Astrocyte of the hippocampus (primary cell): Measurements from ENCODE around the gene ZSWIM4.
"Not testable (repeated sequence)": the region's sequence is repeated elsewhere in the genome, so short reads cannot be mapped to it uniquely, and the experiment has no call there.

Source experiments
- DNase-seq: peaks from one replicate; pipeline ENCODE4 v3.0.0; 2011; ENCODE audit warnings: low read depth, low spot score

The ZSWIM4 gene

DNA sequence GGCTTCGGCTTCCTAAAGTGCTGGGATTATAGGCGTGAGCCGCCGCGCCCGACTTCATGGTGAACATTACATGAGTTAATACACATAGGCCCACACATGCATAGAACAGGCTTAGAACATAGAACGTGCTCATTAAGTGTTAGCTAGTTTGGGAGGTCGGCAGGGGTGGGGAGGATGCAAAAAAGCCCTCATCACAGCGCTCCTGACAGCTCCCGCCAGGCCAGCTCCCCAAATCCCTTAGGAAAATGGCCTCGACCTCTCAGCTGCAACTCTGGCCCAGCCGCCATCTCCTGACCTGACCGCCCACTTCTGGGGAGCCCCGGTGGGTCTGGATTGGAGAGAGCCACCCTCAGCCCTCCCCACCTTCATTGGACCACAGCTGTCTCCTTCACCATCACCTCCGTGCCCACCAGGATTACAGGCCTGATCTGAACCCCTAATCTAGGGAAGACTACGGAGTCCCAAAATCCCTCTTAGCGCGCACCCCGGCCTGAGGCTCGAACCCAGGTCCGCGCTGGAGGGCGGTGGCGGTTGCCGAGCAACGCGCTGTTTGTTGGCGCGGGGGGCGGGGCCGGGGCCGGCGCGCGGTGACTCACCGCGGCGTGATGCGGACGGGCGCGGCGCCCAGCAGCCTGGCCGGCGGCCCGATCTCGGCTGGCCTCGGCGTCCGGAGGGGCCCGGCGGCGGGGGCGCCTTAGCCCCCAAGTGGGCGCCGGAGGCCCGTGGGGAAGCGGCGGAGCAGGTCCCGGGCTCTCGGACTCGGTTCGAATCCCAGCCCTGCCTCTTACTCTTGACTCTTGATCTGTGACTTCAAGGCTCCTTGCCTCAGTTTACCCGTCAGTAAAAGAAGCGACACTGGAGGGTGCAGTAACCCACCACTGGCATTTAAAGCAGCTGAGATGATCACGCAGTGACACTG, 55.0 kb downstream of the ZSWIM4 start:
- peak; percentile 97 for DNase-seq

DNA sequence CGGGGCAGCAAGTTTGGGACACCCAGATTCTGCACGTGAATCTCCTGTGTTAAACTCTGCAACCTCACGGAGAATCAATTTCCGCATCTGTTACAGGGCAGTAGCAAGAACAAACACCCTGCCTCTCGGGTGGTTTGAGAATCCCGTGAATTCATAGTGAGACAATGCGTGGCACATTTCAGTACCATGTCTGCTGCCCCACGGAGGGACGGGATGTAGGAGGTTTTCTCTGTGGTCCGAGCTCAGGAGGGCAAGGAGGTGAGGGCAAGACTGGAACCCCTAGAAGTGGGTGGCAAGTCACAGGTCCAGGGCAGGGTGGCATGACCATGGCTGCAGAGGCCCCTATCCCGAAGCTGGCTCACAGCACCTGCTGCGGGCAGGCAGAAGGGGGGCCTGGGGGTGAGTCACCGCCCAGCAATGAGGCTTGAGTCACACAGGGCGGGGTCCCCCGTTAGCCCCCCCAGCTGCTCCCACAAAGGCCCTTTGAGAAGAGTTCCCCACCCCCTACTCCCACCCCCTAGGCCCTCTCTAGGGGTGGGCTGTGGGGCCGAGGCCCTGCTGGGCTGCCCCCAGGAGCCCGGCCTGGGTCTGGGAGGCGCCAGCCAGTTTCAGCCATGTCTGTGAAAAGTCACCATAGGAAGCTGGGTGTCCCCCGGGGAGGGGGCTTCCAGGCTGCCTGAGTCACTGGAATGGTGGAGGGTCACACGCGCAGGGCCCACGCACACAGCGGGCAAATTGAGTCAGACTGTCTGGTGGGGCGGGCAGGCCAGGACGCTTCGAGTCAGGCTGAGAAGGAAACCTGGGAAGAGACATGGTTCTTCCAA, 55.9 kb downstream of the ZSWIM4 start:
- peak; percentile 98 for DNase-seq

DNA sequence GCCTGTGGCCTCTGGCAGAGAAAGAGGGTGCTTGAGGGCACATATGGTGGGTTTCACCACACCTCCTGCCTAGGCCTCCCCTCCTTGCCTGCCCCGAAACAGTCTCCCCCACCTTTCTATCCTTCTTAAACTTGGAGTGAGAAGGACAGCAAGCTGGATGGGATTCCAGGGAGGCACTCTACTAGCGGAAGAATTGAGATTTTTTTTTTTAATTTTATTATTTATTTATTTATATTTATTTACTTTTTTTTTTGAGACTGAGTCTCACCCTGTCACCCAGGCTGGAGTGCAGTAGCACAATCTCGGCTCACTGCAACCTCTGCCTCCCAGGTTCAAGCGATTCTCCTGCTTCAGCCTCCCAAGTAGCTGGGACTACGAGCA, 56.5 kb downstream of the ZSWIM4 start:
- DNase-seq: not testable (repeated sequence)

DNA sequence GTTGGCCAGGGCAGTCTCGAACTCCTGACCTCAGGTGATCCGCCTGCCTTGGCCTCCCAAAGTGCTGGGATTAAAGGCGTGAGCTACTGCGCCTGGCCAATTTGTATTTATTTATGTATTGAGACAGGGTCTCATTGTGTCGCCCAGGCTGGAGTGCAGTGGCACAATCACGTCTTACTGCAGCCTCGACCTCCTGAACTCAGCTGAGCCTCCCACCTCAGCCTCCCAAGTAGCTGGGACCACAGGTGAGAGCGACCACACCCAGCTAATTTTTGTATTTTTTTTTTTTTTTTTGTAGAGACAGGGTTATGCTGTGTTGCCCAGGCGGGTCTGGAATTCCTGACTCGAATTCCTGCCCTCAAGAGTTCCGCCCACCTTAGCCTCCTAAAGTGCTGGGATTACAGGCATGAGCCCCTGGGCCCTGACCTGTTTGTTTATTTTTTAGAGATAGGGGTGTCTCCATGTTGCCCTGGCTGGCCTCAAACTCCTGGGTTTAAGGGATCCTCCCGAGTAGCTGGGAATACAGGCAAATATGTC, 57.0 kb downstream of the ZSWIM4 start:
- not testable (repeated sequence) for DNase-seq

DNA sequence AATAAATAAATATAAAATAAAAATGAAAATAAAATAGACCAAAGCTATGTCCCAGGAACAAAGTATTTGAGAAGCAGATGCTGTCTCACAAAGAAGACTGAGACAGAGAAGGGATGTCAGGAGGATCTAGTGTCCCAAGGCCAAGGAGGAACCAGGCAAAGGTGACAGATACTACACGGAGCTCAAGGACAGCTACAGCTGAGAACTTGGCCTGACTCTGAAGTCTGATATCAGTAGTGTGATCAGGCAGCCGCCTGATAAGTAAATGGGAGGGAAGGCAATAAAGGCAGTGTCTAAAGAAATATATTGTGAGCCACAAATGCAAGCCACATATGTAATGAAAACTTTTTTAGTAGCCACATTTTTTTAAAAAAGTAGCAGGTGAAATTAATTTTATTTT, 61.3 kb downstream of the ZSWIM4 start:
- no peak for DNase-seq

DNA sequence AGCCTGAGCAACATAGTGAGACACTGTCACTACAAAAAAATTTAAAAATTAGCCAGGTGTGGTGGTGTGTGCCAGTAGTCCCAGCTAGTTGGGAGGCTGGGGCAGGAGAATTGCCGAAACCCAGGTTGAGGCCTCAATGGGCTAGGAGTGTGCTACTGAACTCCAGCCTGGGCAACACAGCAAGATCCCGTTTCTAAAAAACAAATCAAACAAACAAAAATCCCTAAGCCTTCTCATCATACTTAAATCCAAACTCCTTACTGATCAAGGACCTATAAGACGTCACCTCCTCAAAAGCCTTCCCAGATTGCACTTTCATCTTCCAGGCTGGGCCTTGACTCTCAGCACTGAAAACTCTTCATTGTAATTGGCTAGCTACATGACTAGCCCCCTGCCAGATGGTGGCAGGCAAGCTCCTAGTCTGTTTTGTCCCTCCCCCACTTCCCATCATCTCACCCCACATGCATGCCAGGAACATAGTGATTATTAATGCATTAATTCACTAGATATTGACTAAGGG, 64.2 kb downstream of the ZSWIM4 start:
- DNase-seq: no peak

DNA sequence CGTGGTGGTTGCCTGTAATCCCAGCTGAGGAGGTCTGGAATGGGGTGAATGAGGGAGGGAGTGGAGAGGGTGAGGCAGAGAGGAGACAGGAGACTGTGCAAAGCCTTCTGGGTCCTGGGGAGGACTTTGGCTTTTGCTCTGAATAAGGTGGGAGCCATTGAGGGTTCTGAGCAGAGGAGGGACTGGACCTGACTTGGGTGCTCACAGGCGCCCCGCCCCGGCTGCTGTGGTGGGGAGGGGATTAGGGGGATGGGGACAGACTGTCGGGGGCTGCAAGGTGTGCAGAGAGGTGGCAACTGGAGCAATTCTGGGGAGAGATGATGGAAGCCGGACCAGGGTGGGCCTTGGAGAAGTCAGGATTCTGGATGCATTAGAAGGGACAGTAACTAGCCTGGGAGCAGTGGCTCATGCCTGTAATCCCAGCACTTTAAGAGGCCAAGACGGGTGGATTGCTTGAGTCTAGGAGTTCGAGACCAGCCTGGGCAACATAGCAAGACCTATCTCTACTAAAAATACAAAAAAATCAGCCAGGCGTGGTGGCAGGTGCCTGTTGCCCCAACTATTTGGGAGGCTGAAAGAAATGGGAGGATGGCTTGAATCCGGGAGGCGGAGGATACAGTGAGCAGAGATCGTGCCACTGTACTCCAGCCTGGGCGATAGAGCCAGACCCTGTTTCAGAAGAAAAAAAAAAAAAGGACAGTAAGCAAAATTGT, 65.6 kb downstream of the ZSWIM4 start:
- no peak for DNase-seq

DNA sequence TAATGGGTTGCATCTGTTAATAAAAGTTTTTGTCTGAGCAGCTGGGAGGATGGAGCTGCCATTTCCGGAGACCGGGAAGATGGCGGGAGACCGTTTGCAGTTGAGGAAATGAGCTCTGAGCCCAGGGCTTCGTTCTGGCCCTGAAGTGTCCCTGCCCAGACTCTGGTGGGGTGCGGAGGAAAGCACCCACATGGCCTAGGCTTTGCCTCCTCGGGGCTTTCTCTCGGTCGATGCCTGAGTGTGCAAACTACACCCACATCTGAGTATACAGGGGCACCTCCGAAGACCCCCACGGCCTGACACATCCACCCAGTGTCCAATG, 66.1 kb downstream of the ZSWIM4 start:
- DNase-seq: no peak

DNA sequence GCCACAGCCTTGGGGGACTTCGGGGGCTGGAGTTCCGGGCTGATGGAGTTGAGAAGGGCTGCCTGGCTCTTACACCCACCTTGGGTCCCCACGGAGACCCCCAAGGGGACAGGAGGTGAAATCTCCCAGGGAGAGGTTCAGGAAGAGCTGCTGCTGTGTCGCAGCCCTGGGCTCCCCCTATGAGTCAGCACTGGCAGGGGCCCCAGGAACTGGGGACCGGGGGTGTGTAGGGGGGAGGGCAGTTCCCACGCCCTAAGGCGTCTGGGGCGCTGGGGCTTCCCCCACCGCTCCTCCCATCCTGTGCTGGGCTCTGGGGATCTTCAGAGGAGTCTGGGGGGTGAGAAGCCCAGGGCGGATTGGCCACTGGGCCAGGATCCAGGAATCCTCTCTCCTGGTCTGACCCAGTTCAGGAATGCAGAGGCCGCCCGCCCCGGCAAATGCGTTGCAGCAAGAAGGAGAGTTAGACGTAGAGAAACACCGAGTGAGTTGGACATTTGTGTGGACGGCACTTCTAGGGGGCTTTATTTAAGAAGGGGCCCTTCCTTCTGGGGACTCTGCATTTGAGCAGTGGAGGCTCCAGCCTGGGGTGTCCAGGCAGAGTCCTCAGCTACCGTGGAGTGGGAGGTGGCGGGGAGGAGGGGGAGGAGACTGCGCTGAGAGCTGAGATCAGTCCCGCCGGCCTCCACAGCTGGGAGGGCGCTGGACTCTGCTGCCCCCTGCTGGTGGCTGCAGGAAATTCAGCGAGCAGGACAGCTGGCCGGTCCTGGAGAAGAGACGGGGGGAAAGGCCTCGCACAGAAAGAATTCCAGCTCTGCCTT, 66.7 kb downstream of the ZSWIM4 start:
- DNase-seq: peak; percentile 98

DNA sequence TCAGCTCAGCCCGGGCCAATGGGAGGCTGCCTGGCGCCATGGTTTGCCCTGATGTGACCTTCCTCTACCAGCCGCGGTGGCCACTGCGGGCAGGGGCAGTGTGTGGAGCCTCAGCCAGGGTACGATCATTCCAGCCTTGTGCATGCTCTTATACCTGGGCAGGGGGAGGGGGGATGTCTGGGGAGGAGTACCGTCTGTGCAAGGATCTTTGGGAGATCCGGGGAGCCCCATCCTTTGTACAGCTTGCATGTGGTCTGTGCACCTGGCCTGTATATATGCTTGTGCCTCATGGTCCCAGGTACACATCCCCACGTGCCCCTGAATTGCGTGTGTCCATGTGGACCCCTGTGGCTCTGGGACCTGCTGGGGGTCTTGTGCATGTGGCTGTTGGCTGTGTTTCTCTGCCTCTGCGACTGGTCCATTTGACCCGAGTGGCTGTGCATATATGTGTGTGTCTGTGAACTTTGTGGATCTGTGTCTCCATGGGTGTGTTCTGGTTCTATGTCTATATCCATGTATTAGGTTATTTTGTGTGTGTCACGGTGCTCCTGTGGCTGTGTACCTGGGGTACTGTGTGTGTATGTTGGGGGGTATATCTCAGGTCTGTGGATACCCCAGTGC, 68.9 kb downstream of the ZSWIM4 start:
- DNase-seq: no peak

DNA sequence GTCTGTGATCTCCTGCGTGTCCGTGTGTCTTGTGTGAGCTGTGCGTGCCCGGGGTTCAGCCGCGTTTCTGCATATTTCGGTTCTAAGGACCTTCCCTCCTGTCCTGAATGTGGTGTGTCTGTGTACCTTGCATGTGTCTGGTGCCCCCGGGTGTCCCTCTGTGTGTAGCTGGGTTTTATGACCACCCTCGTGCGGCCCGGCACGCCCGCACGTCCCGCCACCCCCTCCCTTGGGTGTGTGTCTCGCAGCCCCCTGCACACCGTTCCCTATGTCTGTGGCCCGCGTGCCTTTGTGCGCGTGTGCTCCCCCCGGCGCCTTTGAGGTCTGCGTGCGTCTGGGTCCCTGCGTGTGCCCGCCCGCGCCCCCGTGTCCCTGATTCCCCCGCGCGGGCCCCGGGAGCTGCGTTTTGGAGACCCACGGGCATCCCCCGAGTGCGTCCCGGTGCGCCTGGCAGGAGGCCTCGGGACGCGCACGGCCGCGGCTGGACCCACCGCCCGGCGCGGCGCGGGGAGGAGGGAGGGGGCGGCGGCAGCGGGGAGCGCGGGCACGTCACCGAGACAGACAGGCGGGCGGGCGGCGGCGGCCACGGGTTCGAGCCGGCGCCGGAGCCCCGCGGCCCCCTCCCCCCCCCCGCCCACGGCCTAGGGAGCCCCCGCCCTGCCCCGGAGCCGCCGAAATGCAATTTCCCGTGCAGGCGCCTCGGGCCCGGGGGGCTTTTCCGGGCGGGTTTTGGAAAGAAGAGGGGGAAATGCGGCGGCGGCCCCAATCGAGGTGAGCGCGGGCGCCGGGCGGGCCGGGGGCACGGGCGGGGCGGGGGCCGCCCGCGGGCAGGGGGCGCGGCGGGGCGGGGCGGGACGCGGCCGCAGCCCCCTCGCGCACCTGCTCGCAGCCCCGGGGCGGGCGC, 69.7 kb downstream of the ZSWIM4 start:
- DNase-seq: no peak

DNA sequence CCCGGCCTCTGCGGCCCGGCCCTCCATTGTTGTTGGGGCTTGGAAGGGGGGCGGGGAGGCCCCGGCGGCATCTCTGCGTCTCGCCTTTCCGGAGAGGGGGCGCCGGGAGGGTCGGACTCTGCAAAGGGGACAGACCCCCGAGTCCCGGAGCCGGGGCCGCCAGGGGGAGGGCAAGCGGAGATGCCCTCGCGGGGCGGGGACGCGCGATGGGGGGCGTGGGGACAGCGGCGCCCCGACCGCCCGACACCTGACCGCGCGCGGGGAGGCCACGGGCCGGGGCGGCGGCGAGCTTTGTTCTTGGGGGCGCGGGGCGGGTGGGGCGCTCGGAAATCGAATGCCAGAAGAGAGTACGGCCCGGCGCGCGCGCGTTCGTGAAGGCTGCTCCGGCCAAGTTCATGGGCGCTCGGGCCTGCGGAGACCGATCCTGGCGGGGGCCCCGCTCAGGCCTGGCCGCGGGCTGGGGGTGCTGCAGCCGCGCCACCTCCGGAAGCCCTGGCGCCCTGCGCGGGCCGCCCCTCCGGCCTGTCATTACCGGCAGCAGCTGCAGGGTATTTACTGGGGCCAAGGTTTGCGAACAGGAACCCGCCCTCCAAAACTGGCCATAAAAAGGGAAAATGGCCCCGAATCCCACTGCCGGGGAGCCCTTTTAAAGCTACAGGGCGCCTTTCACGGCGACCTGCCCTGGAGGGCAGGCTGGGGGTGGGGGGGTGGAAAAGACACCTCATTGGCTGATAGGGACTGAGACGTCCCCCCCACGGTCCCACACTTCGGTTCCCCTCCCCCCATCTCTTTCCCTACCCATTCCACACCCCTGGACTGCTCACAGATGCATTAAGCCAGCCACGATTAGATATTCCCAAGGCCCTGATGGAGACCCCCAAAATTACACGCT, 70.6 kb downstream of the ZSWIM4 start:
- DNase-seq: no peak

DNA sequence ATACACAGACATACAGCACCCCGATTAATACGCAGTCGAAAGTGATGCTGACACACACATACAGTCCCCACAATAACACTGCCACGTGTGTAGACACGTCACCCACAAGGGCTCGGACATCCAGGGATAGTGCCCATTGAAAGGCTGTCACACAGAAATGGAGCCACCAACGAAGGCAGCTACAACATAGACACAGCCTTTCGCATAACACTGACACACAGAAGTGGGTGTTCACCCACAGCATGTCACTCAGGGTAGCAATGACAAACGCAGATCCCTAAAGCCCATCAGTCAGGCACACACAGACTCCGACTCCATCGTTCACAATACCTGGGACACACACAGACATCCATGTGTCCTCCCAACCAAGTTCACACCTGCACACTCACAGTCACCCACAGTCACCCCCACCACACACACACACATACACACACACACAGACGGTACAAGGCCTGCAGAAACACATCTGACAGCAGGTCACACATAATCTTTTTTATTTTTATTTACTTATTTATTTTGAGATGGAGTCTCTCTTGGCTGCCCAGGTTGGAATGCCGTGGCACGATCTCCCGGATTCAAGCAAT, 71.3 kb downstream of the ZSWIM4 start:
- no peak for DNase-seq

DNA sequence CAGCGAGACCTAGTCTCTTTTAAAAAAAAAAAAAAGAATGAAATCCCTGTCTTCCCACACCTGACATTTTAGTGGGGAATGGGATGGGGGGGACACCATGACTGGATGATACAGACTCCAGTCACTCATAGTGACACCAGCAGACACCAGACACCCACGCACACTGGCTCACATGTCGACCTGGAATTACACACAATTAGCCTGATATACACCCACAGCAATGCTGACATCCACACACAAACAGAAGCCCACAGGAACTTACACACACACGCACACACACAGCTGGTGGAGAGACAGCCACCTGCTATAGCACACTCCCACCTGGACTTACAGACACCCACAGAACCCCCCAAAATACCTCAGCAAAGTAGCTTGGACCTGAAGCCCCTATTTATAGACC, 73.4 kb downstream of the ZSWIM4 start:
- DNase-seq: no peak

DNA sequence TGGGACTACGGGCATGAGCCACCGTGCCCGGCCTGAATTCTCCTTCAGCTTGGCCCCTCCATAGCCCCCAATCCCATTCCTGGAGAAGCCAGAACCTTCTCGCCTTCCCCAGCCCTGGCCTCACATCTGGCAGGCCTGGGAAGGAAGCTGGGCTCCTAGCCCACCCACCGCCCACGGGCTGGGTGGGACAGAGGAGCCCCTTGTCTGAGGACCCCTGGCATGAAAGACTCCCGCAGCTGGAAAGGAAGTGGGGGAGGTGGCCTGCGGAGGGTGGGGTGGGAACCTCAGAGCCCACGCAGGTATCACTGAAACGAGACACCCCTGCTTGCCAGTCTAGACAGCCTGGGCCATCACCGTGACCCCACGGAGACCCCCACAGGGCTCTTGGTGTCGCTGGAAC, 74.0 kb downstream of the ZSWIM4 start:
- no peak for DNase-seq

DNA sequence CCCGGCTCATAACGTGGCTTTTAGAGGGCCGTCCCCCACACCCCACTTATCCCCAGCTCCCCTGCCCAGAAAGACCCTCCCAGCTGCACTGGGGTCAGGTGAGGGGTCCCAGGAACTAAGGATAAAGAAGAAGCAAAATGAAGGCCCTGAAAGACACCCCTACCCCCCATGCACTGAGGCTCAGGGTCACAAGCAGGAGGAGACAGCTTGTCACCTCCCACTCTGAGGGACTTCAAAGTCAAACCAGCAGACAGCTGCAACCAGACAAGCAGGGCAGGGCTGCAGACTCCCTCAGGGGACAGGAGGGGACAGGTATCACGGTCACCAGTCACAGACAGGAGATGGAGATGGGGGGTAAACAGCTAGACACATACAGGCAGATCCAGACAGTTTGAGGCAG, 75.6 kb downstream of the ZSWIM4 start:
- DNase-seq: no peak

DNA sequence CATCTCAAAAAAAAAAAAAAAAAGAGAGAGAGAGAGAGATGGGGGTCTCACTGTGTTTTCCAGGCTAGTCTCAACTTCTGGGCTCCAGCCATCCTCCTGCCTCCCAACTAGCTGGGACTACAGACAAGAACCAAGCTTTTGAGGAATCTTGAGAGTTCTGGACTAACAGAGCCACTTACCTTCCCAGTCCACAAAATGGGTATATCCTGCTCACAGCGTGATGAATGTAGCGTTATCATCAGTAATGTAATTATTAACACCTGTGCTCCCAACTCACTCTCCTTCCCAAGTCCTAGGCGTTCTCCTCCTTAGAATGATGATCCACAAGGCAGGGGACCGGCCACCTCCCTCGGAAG, 77.1 kb downstream of the ZSWIM4 start:
- no peak for DNase-seq
